ENCODE results near the gene PLCXD1.

The PLCXD1 gene

DNA sequence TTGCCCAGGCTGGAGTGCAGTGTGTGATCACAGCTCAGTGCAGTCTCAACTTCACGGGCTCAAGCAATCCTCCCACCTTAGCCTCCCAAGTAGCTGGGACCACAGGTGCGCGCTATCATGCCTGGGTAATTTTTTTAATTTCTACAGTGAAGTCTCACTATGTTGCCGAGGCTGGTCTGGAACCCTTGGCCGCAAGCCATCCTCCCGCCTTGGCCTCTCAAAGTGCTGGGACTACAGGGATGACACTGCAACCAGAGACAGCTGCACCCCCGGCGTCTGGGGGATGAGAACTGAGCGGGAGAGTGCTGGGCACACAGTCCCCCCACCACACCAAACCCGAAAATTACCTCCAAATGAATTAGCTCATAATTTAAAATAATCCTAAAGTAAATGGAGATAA is 70.6 kb downstream of the PLCXD1 start:
- no peak for ATAC-seq

DNA sequence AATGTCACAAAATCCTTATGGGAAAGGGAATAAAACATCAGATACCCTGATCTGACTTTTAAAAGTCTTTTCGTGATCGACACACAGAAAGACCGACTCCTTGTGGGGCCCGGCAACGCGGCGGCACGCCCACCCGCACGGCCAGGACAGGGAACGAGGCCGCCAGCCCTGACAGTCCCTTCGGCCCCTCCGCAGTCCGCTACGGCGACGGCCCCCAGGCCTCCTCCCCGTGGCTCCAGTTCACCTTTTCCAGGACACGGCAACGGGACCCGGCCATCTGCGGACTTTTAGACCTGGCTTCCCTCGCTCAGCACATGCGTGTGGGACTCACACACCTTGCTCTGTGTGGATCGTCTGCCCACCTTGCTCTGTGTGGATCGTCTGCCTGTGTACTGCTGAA is 71.0 kb downstream of the PLCXD1 start:
- ATAC-seq = no peak

DNA sequence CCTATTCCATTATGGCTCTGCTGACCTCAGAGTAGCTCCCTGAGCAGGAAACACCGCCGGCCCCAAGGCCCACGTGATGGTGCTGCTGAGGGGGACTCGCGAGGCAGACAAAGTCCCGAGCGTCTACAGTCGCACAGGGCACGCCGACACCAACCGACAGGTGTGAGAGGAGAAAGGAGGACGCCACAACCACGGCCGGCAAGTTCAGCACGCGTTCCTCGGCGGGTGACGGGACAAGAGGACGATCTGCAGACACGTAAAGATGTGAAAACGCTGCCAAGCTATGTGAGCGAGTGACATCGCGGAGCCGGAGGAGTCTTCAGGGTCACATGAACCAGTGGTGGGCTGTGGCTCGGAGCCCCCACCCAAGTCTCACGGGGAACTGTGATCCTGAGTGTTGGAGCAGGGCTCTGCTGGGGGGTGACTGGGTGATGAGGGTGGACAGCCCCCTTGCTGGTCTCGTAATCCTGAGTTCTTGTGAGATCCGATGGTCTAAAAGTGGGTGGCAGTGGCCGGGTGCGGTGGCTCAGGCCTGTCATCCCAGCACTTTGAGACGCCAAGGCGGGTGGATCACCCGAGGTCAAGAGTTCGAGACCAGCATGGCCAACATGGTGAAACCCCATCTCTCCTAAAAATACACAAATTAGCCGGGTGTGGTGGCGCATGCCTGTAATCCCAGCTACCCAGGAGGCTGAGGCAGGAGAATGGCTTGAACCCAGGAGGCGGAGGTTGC is 71.6 kb downstream of the PLCXD1 start:
- ATAC-seq = no peak

Data from activated CD4-positive, CD25-positive, alpha-beta regulatory T cell treated with anti-CD3 and anti-CD28 coated beads, Interleukin-2, amount 50 U/mL, for 24 hours (primary cell).